Keratinocyte (primary cell): ENCODE measurements around the gene MDGA2.

Source experiments
- EZH2 ChIP-seq: IDR thresholded peaks from one replicate; pipeline ENCODE4 v1.6.1; 2012; ENCODE audit warnings: inconsistent platforms, mild to moderate bottlenecking, low read length, moderate library complexity
- TF ChIP-seq, protein P1 (sequence below), 3 experiments: IDR thresholded peaks in 1 of 3; conservative IDR thresholded peaks in 1 of 3; optimal IDR thresholded peaks in 1 of 3; 2 replicates in 2 of 3; 3 replicates in 1 of 3; pipeline versions ENCODE3 to v1.5.1; 2011; ENCODE audit warnings: low read length in 3 of 3, mild to moderate bottlenecking in 3 of 3, moderate library complexity in 2 of 3, control low read depth in 1 of 3, inconsistent platforms in 1 of 3; ENCODE audit not compliant: insufficient read depth in 2 of 3; ENCODE audit errors: extremely low read depth in 1 of 3

- TF ChIP-seq, protein P1, sequence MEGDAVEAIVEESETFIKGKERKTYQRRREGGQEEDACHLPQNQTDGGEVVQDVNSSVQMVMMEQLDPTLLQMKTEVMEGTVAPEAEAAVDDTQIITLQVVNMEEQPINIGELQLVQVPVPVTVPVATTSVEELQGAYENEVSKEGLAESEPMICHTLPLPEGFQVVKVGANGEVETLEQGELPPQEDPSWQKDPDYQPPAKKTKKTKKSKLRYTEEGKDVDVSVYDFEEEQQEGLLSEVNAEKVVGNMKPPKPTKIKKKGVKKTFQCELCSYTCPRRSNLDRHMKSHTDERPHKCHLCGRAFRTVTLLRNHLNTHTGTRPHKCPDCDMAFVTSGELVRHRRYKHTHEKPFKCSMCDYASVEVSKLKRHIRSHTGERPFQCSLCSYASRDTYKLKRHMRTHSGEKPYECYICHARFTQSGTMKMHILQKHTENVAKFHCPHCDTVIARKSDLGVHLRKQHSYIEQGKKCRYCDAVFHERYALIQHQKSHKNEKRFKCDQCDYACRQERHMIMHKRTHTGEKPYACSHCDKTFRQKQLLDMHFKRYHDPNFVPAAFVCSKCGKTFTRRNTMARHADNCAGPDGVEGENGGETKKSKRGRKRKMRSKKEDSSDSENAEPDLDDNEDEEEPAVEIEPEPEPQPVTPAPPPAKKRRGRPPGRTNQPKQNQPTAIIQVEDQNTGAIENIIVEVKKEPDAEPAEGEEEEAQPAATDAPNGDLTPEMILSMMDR (optimal IDR thresholded peaks at IDR 0.05 in 1 of 3, IDR thresholded peaks at IDR 0.05 in 1 of 3, conservative IDR thresholded peaks at IDR 0.05 in 1 of 3; ENCODE audit: extremely low read depth in 1 of 3, insufficient read depth in 2 of 3, low read length in 3 of 3) = no peak
- no peak for TF ChIP-seq EZH2
These were observed 418.4 kb downstream of the MDGA2 start for GRCh38 chr14:47257013-47257412.
